ENCODE measurements around the gene SMAP1.

Gene SMAP1

GRCh38 chr6:70813885-70814284 is 146.2 kb downstream of the SMAP1 start:
- CTCF ChIA-PET: interaction anchor here (1.0 to 1.4 kb wide), 2 partner anchors 9 to 11 kb away, joined by 3 to 6 read pairs; no protein-coding TSS in a partner anchor
- POLR2A ChIA-PET: no interaction called here
- DNase-seq (ENCODE audit: extremely low spot score): no peak
- TF ChIP-seq CTCF (IDR thresholded peaks at IDR 0.05; ENCODE audit: control extremely low read depth, extremely low read depth, low read depth, missing control alignments): no peak

- TF ChIP-seq CTCF (IDR thresholded peaks at IDR 0.05; ENCODE audit: control extremely low read depth, extremely low read depth, low read depth, missing control alignments): no peak
- CTCF ChIA-PET: interaction anchor here (1.1 kb wide), 1 partner anchor 24 kb away, joined by 3 read pairs; no protein-coding TSS in a partner anchor
- POLR2A ChIA-PET: no interaction called here
- DNase-seq (ENCODE audit: extremely low spot score): no peak
Observed at GRCh38 chr6:70819646-70820045, 152.0 kb downstream of the SMAP1 start.

- TF ChIP-seq CTCF (IDR thresholded peaks at IDR 0.05; ENCODE audit: control extremely low read depth, extremely low read depth, low read depth, missing control alignments): no peak
- ChIA-PET CTCF (interaction anchor here (1.5 kb wide), 1 partner anchor 36 kb away, joined by 4 read pairs; no protein-coding TSS in a partner anchor), POLR2A (no interaction called here)
- no peak for DNase-seq (ENCODE audit: extremely low spot score)
Observed at GRCh38 chr6:70820778-70821177, 153.1 kb downstream of the SMAP1 start.

- no peak for TF ChIP-seq CTCF (IDR thresholded peaks at IDR 0.05; ENCODE audit: control extremely low read depth, extremely low read depth, low read depth, missing control alignments)
- POLR2A ChIA-PET: no interaction called here
- no peak for DNase-seq (ENCODE audit: extremely low spot score)
- CTCF ChIA-PET: interaction anchor here (1.0 to 1.9 kb wide), 5 partner anchors 16 to 62 kb away, joined by 3 to 7 read pairs (median 3); no protein-coding TSS in a partner anchor
Observed at GRCh38 chr6:70821751-70822150, 154.1 kb downstream of the SMAP1 start.

- TF ChIP-seq CTCF (IDR thresholded peaks at IDR 0.05; ENCODE audit: control extremely low read depth, extremely low read depth, low read depth, missing control alignments): no peak
- CTCF ChIA-PET: interaction anchor here (1.1 to 1.6 kb wide), 5 partner anchors 8 to 39 kb away, joined by 3 to 6 read pairs (median 3); no protein-coding TSS in a partner anchor
- DNase-seq (ENCODE audit: extremely low spot score): no peak
- POLR2A ChIA-PET: no interaction called here
Observed at GRCh38 chr6:70823651-70824050, 156.0 kb downstream of the SMAP1 start.

- POLR2A ChIA-PET: no interaction called here
- no peak for DNase-seq (ENCODE audit: extremely low spot score)
- TF ChIP-seq CTCF (IDR thresholded peaks at IDR 0.05; ENCODE audit: control extremely low read depth, extremely low read depth, low read depth, missing control alignments): no peak
- CTCF ChIA-PET: interaction anchor here (1.0 to 1.1 kb wide), 2 partner anchors 9 to 12 kb away, joined by 4 read pairs; no protein-coding TSS in a partner anchor
Observed at GRCh38 chr6:70831427-70831826, 163.7 kb downstream of the SMAP1 start.

All from GM10248 (cell line).